ENCODE results near the gene DNAJC10. TPM values are rescaled to one million over a fixed set of nuclear protein-coding genes. Genes with fewer than 3 reads are reported as not detected.

The DNAJC10 gene
- total and polyA plus RNA-seq, 2 of the 4 experiments (the other 2 are of a cell fraction), result 34.6 to 53.2 TPM

- Histone ChIP-seq H2AFZ (replicated peaks; ENCODE audit: low read length, poor library complexity) (no peak overlapping the region), H2BK5ac (ENCODE audit: low read depth, low read length, poor library complexity, severe bottlenecking) (no peak overlapping the region), H3K4ac (ENCODE audit: low read depth, low read length) (no peak overlapping the region), H4K91ac (ENCODE audit: insufficient read depth, low read depth, low read length) (no peak overlapping the region), H2BK120ac (ENCODE audit: low read depth, low read length) (no peak overlapping the region), H2AK9ac (replicated peaks; ENCODE audit: low read depth, low read length, poor library complexity) (no peak overlapping the region), H2BK20ac (ENCODE audit: low read depth, low read length) (no peak overlapping the region), H3K36me3 (ENCODE audit: control insufficient read depth, insufficient read depth, low read length) (no peaks in the 10 kb centered on the region), H3K9me1 (ENCODE audit: insufficient read depth, low read length) (no peaks in the 10 kb centered on the region), H3K18ac (ENCODE audit: low read depth, low read length) (no peak overlapping the region), H3K27me3 (ENCODE audit: control insufficient read depth, insufficient read depth, low read length) (peaks cover 2% of the 10 kb centered on the region), H3K9ac (ENCODE audit: low read depth, low read length) (no peak overlapping the region), H3K27ac (ENCODE audit: insufficient read depth, low read length) (no peak overlapping the region), H3K14ac (replicated peaks; ENCODE audit: low read depth, low read length) (no peak overlapping the region), H4K20me1 (ENCODE audit: insufficient read depth, low read length) (no peaks in the 10 kb centered on the region), H3K23ac (ENCODE audit: low read depth, low read length) (no peak overlapping the region), H4K5ac (ENCODE audit: low read depth, low read length) (no peak overlapping the region), H4K8ac (ENCODE audit: low read depth in 2 of 2, low read length in 2 of 2) (no peak overlapping the region), H3K9me3 (ENCODE audit: control insufficient read depth, insufficient read depth, low read length) (no peaks in the 10 kb centered on the region), H2BK15ac (ENCODE audit: low read depth, low read length) (no peak overlapping the region), H3K79me1 (ENCODE audit: low read depth in 1 of 2, low read length in 2 of 2) (no peaks in the 10 kb centered on the region), H3K4me3 (ENCODE audit: insufficient read depth, low read depth, low read length) (no peak overlapping the region), H3K4me1 (ENCODE audit: control insufficient read depth, insufficient read depth, low read length) (no peaks in the 10 kb centered on the region), H3K56ac (ENCODE audit: extremely low read depth, insufficient read depth, low read length) (no peak overlapping the region), H3K4me2 (ENCODE audit: low read depth, low read length) (no peak overlapping the region), H2AK5ac (ENCODE audit: low read depth, low read length) (no peak overlapping the region)
- in situ Hi-C loops (cut with MboI; ENCODE audit: low sequenced_read_pairs), result no loop called here
- BruUV-seq (replicated peaks), result no TSS peak
- 80% methylated on average over 1 of the region's 5 CpGs; no CpG with 5 or more reads in 1 of the 2 experiments for WGBS, 2 experiments (ENCODE audit: extremely low coverage in 2 of 2, insufficient read length in 1 of 2)
- ChIA-PET CTCF (interaction anchor here (1.7 kb wide), 1 partner anchor 41 kb away, joined by 3 read pairs; no protein-coding TSS in a partner anchor), POLR2A (ENCODE audit: unreplicated experiment) (no interaction called here)
- no peak for ATAC-seq (ENCODE audit: low read depth)
- TF ChIP-seq NFE2L2 (IDR thresholded peaks at IDR 0.05; ENCODE audit: low read depth, low read length), result no peak
- no peak for TF ChIP-seq CTCF (conservative IDR thresholded peaks at IDR 0.05; ENCODE audit: low read depth, low read length)
- TF ChIP-seq SMC3 (IDR thresholded peaks at IDR 0.05; ENCODE audit: low read depth, low read length), result no peak
- TF ChIP-seq, protein P1, sequence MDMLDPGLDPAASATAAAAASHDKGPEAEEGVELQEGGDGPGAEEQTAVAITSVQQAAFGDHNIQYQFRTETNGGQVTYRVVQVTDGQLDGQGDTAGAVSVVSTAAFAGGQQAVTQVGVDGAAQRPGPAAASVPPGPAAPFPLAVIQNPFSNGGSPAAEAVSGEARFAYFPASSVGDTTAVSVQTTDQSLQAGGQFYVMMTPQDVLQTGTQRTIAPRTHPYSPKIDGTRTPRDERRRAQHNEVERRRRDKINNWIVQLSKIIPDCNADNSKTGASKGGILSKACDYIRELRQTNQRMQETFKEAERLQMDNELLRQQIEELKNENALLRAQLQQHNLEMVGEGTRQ (IDR thresholded peaks at IDR 0.05; ENCODE audit: low read depth, low read length), result no peak
- TF ChIP-seq MAZ (IDR thresholded peaks at IDR 0.05; ENCODE audit: borderline replicate concordance, low read depth, low read length), result no peak
- no peak for TF ChIP-seq RCOR1 (IDR thresholded peaks at IDR 0.05; ENCODE audit: insufficient replicate concordance, low read length)
- TF ChIP-seq MXI1 (IDR thresholded peaks at IDR 0.05; ENCODE audit: borderline replicate concordance, low read depth, low read length), result no peak
- no peak for TF ChIP-seq MAFK (IDR thresholded peaks at IDR 0.05; ENCODE audit: low read depth, low read length)
- TF ChIP-seq CEBPB (IDR thresholded peaks at IDR 0.05; ENCODE audit: low read depth, low read length), result no peak
- no peak for TF ChIP-seq POLR2A (IDR thresholded peaks at IDR 0.05; ENCODE audit: low read depth, low read length)
- no peak for TF ChIP-seq RAD21 (IDR thresholded peaks at IDR 0.05; ENCODE audit: low read length)
- TF ChIP-seq RFX5 (IDR thresholded peaks at IDR 0.05; ENCODE audit: low read depth, low read length), result no peak
- dilution Hi-C loops (cut with HindIII; ENCODE audit: low sequenced_read_pairs, unreplicated experiment), result no loop called here
- DNase-seq, result no peak
- intact Hi-C loops (cut with micrococcal nuclease), result no loop called here
Observed at GRCh38 chr2:182804128-182804527, 88.1 kb downstream of the DNAJC10 start.
